Subcutaneous adipose tissue (tissue), 4 donors: ENCODE measurements around the gene LRRC28. TPM values are rescaled to one million over a fixed set of nuclear protein-coding genes. Genes with fewer than 3 reads are reported as not detected.

ENCODE experiments used
- CTCF ChIP-seq: fragments of 450-650 bp; IDR thresholded peaks from one replicate; pipeline ENCODE4 v1.5.1; 2016; ENCODE audit warnings: low read depth, mild to moderate bottlenecking, control low read depth, antibody characterized with exemption, moderate library complexity
- total RNA-seq, 4 donors: library from RNA; depleted of rRNA; stranded (reverse); fragments of >200 nt; gene quantifications; one replicate each; pipeline ENCODE4 v1.1.0, GENCODE V29; 2016

The LRRC28 gene
- total RNA-seq, 4 donors from 2014 or later = 37.7 to 60.7 (median 45.8) TPM

- TF ChIP-seq CTCF = no peak
Observed at GRCh38 chr15:99306694-99307338, 55.5 kb downstream of the LRRC28 start.

GRCh38 chr15:99307735-99308134 is 56.5 kb downstream of the LRRC28 start:
- TF ChIP-seq CTCF = no peak

GRCh38 chr15:99310745-99311144 is 59.5 kb downstream of the LRRC28 start:
- no peak for TF ChIP-seq CTCF

- no peak for TF ChIP-seq CTCF
Observed at GRCh38 chr15:99312228-99312627, 60.9 kb downstream of the LRRC28 start.

GRCh38 chr15:99312794-99313193 is 61.5 kb downstream of the LRRC28 start:
- no peak for TF ChIP-seq CTCF

GRCh38 chr15:99315636-99316035 is 64.4 kb downstream of the LRRC28 start:
- TF ChIP-seq CTCF = no peak

- TF ChIP-seq CTCF = no peak
Observed at GRCh38 chr15:99320374-99321215, 69.3 kb downstream of the LRRC28 start.
